ENCODE measurements around the gene MYL12B.

Gene MYL12B

DNA sequence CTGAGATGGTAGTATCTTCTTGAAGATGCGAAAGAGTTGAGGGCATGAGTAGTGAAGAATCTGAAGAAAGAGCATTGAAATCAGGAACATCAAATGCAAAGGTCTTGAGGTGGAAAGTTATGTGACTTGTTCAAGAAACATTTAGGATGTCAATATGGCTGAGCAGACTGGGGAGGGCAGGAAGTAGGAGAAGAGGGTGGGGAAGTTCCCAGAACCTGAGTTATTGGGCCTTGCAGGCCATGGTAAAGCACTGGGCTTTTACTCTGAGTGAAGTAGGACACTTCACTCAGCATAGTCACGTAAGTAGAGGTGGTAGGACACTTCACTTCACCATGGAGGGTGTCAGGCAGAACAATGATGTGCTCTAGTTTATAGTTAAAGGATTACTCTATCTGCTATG is 26.1 kb upstream of the MYL12B start (continued):
- no peak for TF ChIP-seq ZNF404 (tag by site-specific recombination; IDR thresholded peaks at IDR 0.05)
- TF ChIP-seq ZNF558 (tag by site-specific recombination; IDR thresholded peaks at IDR 0.05), result no peak

- no peak overlapping the region for H3K4me3 ChIP-seq (ENCODE audit: low read depth, low read length)
- H3K9me3 ChIP-seq (ENCODE audit: control insufficient read depth, insufficient read depth, low read depth, low read length), result no peaks in the 10 kb centered on the region
- CTCF ChIA-PET, result interaction anchor here (1.5 kb wide), 1 partner anchor 10 kb away, joined by 5 read pairs; no protein-coding TSS in a partner anchor
- TF ChIP-seq PRDM1 (tag by site-specific recombination; IDR thresholded peaks at IDR 0.05) (no peak), ZNF155 (tag by site-specific recombination; IDR thresholded peaks at IDR 0.05) (no peak), ZNF146 (tag by site-specific recombination; IDR thresholded peaks at IDR 0.05) (no peak), WT1 (tag by site-specific recombination; IDR thresholded peaks at IDR 0.05) (no peak), ZNF416 (tag by site-specific recombination; IDR thresholded peaks at IDR 0.05) (no peak), PBX3 (CRISPR knock-in tag; IDR thresholded peaks at IDR 0.05) (no peak), ZNF324 (tag by site-specific recombination; IDR thresholded peaks at IDR 0.05) (no peak), ZNF677 (tag by site-specific recombination; IDR thresholded peaks at IDR 0.05) (no peak), ZNF274 (IDR thresholded peaks at IDR 0.05; ENCODE audit: low read length) (no peak), ZNF274 (tag by site-specific recombination; IDR thresholded peaks at IDR 0.05; ENCODE audit: borderline replicate concordance) (no peak), KLF7 (tag by site-specific recombination; IDR thresholded peaks at IDR 0.05; ENCODE audit: borderline replicate concordance) (no peak), YY1 (tag by site-specific recombination; IDR thresholded peaks at IDR 0.05) (no peak), KLF16 (tag by site-specific recombination; IDR thresholded peaks at IDR 0.05) (no peak), ZNF292 (tag by site-specific recombination; IDR thresholded peaks at IDR 0.05; ENCODE audit: borderline replicate concordance, low read depth) (no peak), OSR2 (tag by site-specific recombination; IDR thresholded peaks at IDR 0.05) (no peak), BCL11A (tag by site-specific recombination; IDR thresholded peaks at IDR 0.05; ENCODE audit: low read depth) (no peak), ZSCAN16 (tag by site-specific recombination; IDR thresholded peaks at IDR 0.05) (no peak), ZSCAN23 (tag by site-specific recombination; IDR thresholded peaks at IDR 0.05) (no peak), SALL2 (tag by site-specific recombination; IDR thresholded peaks at IDR 0.05; ENCODE audit: borderline replicate concordance) (no peak)
- TF ChIP-seq, protein P1, sequence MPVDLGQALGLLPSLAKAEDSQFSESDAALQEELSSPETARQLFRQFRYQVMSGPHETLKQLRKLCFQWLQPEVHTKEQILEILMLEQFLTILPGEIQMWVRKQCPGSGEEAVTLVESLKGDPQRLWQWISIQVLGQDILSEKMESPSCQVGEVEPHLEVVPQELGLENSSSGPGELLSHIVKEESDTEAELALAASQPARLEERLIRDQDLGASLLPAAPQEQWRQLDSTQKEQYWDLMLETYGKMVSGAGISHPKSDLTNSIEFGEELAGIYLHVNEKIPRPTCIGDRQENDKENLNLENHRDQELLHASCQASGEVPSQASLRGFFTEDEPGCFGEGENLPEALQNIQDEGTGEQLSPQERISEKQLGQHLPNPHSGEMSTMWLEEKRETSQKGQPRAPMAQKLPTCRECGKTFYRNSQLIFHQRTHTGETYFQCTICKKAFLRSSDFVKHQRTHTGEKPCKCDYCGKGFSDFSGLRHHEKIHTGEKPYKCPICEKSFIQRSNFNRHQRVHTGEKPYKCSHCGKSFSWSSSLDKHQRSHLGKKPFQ (tag by site-specific recombination; IDR thresholded peaks at IDR 0.05), result no peak
- POLR2A ChIA-PET, result no interaction called here
- no peak overlapping the region for H3K27ac ChIP-seq (ENCODE audit: extremely low read depth, low read depth, low read length)
- H3K4me1 ChIP-seq (ENCODE audit: control insufficient read depth, insufficient read depth, low read length), result no peaks in the 10 kb centered on the region
- no peaks in the 10 kb centered on the region for H3K36me3 ChIP-seq (ENCODE audit: control insufficient read depth in 2 of 2, insufficient read depth in 1 of 2, low read length in 2 of 2)
Observed at GRCh38 chr18:3236470-3236869, 25.5 kb upstream of the MYL12B start.

GRCh38 chr18:3238742-3239141 is 23.2 kb upstream of the MYL12B start:
- CTCF ChIA-PET, result interaction anchor here (0.6 to 1.9 kb wide), 3 partner anchors 87 to 307 kb away, joined by 3 to 7 read pairs (median 3); no protein-coding TSS in a partner anchor
- Histone ChIP-seq H3K36me3 (ENCODE audit: control insufficient read depth in 2 of 2, insufficient read depth in 1 of 2, low read length in 2 of 2) (no peaks in the 10 kb centered on the region), H3K4me1 (ENCODE audit: control insufficient read depth, insufficient read depth, low read length) (no peaks in the 10 kb centered on the region), H3K9me3 (ENCODE audit: control insufficient read depth, insufficient read depth, low read depth, low read length) (no peaks in the 10 kb centered on the region), H3K27ac (ENCODE audit: extremely low read depth, low read depth, low read length) (no peak overlapping the region), H3K4me3 (ENCODE audit: low read depth, low read length) (no peak overlapping the region)
- TF ChIP-seq ZNF548 (tag by site-specific recombination; IDR thresholded peaks at IDR 0.05), result no peak
- TF ChIP-seq, protein P2, sequence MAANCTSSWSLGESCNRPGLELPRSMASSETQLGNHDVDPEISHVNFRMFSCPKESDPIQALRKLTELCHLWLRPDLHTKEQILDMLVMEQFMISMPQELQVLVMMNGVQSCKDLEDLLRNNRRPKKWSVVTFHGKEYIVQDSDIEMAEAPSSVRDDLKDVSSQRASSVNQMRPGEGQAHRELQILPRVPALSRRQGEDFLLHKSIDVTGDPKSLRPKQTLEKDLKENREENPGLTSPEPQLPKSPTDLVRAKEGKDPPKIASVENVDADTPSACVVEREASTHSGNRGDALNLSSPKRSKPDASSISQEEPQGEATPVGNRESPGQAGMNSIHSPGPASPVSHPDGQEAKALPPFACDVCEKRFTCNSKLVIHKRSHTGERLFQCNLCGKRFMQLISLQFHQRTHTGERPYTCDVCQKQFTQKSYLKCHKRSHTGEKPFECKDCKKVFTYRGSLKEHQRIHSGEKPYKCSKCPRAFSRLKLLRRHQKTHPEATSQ (tag by site-specific recombination; IDR thresholded peaks at IDR 0.05), result no peak
- TF ChIP-seq, protein P3, sequence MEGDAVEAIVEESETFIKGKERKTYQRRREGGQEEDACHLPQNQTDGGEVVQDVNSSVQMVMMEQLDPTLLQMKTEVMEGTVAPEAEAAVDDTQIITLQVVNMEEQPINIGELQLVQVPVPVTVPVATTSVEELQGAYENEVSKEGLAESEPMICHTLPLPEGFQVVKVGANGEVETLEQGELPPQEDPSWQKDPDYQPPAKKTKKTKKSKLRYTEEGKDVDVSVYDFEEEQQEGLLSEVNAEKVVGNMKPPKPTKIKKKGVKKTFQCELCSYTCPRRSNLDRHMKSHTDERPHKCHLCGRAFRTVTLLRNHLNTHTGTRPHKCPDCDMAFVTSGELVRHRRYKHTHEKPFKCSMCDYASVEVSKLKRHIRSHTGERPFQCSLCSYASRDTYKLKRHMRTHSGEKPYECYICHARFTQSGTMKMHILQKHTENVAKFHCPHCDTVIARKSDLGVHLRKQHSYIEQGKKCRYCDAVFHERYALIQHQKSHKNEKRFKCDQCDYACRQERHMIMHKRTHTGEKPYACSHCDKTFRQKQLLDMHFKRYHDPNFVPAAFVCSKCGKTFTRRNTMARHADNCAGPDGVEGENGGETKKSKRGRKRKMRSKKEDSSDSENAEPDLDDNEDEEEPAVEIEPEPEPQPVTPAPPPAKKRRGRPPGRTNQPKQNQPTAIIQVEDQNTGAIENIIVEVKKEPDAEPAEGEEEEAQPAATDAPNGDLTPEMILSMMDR (tag by site-specific recombination; IDR thresholded peaks at IDR 0.05), result peak; percentile 16; the same call in 1 of the 2 replicates
- no peak for TF ChIP-seq ZBTB8A (tag by site-specific recombination; IDR thresholded peaks at IDR 0.05)
- TF ChIP-seq ZNF26 (tag by site-specific recombination; IDR thresholded peaks at IDR 0.05), result no peak
- POLR2A ChIA-PET, result no interaction called here

Data from HEK293 (cell line).